Skeletal muscle satellite cell (primary cell): Measurements from ENCODE around the gene PCSK5.

ENCODE experiments used
- H3K27me3 ChIP-seq: 2 replicates; pipeline ENCODE4 v1.7.0; 2013; ENCODE audit warnings: low read length; ENCODE audit not compliant: control insufficient read depth, insufficient read depth
- H3K36me3 ChIP-seq: 2 replicates; pipeline ENCODE4 v1.7.0; 2013; ENCODE audit warnings: mild to moderate bottlenecking, control low read depth, low read length; ENCODE audit not compliant: insufficient read depth
- H3K4me1 ChIP-seq: 2 replicates; pipeline ENCODE4 v1.7.0; 2013; ENCODE audit warnings: low read length; ENCODE audit not compliant: control insufficient read depth, insufficient read depth
- H3K4me2 ChIP-seq: 2 replicates; pipeline ENCODE4 v1.7.0; 2013; ENCODE audit warnings: mild to moderate bottlenecking, low read length
- H3K4me3 ChIP-seq: 2 replicates; pipeline ENCODE4 v1.7.0; 2013; ENCODE audit warnings: low read length
- H3K9ac ChIP-seq: 2 replicates; pipeline ENCODE4 v1.7.0; 2013; ENCODE audit warnings: mild to moderate bottlenecking, low read depth, low read length, moderate library complexity
- H3K9me3 ChIP-seq: replicated peaks from 2 replicates; pipeline ENCODE4 v1.7.0; 2013; ENCODE audit warnings: mild to moderate bottlenecking, control low read depth, low read length

PCSK5 gene

DNA sequence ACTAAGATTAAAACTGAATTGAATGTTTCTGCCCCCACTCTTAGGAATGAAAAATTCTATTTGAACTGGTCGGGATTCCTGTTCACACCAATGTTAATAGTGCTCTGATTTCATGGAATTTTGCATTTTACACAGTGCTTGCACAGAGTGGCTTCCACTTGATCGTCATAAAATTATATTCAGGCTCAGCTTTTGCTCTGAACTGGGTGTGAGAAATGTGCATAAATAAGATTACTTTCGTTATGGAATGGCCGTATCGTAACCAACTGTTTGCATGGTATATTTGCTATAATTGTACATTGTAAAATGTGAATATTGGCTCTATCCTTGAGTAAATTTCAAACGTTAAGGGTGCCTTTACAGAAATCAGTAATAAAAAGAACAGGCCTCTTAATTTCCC, 262.9 kb downstream of the PCSK5 start:
- no peaks in the 10 kb centered on the region for H3K9me3 ChIP-seq
- H3K4me2 ChIP-seq, result no peak overlapping the region
- no peak overlapping the region for H3K9ac ChIP-seq
- no peaks in the 10 kb centered on the region for H3K27me3 ChIP-seq
- H3K4me3 ChIP-seq, result no peak overlapping the region
- H3K36me3 ChIP-seq, result no peaks in the 10 kb centered on the region
- H3K4me1 ChIP-seq, result no peaks in the 10 kb centered on the region

DNA sequence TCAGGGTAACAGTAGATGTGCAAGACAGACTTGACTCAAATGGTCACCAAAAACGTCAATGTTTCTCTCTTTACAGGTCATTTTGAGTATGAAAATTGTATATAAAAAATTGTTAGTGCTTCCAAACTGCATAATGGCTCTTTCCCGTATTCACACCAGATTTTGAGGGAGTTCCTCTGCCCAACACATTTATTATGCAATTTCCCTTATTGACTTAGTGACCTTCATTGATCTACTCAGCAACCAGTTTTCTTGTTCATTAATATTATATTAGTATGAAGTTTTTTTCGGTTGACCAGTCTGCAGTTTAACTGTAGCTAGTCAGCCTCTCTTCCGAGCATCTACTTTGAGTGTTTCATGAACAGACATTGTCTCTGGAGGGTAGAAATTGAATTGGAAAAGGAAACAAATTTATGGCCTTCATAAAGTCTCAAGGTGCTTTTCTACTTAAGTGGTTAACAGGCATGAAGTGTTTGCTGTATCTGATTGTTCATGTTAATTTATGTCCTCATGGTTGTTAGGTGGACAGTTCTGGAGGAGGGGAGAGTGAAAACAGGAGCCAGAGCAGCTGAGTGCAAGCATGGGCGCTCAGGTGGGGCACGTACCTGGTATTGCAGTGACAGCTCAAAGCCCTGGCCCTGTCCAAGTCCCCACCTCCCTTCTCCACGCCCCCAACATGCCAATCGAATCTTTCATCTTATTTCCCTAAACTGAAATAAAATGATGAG, 263.6 kb downstream of the PCSK5 start:
- no peak overlapping the region for H3K4me3 ChIP-seq
- H3K4me2 ChIP-seq, result no peak overlapping the region
- H3K27me3 ChIP-seq, result no peaks in the 10 kb centered on the region
- H3K36me3 ChIP-seq, result no peaks in the 10 kb centered on the region
- no peak overlapping the region for H3K9ac ChIP-seq
- H3K9me3 ChIP-seq, result no peaks in the 10 kb centered on the region
- no peaks in the 10 kb centered on the region for H3K4me1 ChIP-seq

DNA sequence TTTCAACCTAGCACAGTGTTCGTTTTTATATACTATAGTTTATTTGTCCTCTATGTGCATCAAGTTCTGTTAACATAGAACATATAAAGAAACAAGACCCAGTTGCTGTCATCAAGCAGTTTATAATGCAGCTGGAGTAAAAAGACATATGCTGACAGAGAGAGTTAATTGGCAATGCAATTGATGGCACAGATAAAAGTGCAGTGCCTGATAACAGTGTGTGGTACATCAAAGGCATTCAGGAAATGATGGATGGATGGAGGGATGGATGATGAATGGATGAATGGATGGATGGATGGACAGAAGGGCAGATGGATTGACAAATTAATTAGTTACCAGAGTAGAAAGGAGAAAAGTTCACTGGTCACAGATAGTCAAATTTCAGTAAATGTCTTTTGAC, 264.9 kb downstream of the PCSK5 start:
- Histone ChIP-seq H3K9ac (no peak overlapping the region), H3K9me3 (no peaks in the 10 kb centered on the region), H3K4me2 (no peak overlapping the region), H3K4me3 (no peak overlapping the region), H3K36me3 (no peaks in the 10 kb centered on the region), H3K27me3 (no peaks in the 10 kb centered on the region), H3K4me1 (no peaks in the 10 kb centered on the region)

DNA sequence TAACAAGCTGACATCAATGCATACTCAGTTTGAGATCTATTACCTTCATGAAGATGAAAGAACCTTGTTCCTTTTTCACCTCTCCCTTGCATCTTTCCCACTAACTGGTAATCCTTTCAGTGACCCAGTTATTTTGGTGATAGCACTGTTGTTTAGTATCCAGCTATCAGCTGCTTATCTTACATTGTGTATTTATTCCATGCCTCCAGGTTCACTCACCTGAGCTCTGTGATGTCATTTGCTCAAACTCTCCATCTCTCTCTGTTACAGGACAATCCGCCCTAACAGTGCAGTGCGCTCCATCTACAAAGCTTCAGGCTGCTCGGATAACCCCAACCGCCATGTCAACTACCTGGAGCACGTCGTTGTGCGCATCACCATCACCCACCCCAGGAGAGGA, 268.2 kb downstream of the PCSK5 start:
- no peaks in the 10 kb centered on the region for H3K9me3 ChIP-seq
- no peaks in the 10 kb centered on the region for H3K27me3 ChIP-seq
- no peak overlapping the region for H3K4me3 ChIP-seq
- H3K4me2 ChIP-seq, result no peak overlapping the region
- no peak overlapping the region for H3K9ac ChIP-seq
- no peaks in the 10 kb centered on the region for H3K36me3 ChIP-seq
- peaks cover 3% of the 10 kb centered on the region for H3K4me1 ChIP-seq

DNA sequence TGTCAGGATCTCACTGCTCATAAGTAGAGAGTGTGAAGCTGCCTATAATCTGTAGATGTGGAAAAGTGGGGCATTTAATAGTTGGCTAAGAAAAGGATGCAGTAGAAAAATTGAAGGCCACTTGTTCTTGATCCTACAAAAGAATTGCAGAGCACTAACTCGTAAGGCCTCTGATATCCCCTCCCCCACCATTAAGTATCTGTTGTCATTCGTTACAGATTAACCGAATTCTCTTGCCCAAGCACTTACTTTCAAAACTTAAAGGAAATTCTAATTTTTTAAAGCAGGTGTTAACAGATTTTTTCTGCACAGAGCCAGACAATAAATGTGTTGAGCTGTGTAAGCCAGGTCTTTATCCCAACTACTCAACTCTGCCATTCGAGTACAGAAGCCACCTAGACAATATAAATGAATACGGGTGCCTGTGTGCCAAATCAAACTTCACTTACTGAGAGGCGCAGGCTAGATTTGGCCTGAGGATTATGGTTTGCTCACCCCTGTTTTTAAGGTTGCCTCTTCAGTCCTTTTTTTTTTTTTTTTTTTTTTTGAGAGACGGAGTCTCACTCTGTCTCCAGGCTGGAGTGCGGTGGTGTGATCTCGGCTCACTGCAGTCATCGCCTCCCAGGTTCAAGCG, 268.9 kb downstream of the PCSK5 start:
- Histone ChIP-seq H3K9me3 (no peaks in the 10 kb centered on the region), H3K4me1 (peaks cover 3% of the 10 kb centered on the region), H3K27me3 (no peaks in the 10 kb centered on the region), H3K36me3 (no peaks in the 10 kb centered on the region), H3K9ac (no peak overlapping the region), H3K4me2 (no peak overlapping the region), H3K4me3 (no peak overlapping the region)

DNA sequence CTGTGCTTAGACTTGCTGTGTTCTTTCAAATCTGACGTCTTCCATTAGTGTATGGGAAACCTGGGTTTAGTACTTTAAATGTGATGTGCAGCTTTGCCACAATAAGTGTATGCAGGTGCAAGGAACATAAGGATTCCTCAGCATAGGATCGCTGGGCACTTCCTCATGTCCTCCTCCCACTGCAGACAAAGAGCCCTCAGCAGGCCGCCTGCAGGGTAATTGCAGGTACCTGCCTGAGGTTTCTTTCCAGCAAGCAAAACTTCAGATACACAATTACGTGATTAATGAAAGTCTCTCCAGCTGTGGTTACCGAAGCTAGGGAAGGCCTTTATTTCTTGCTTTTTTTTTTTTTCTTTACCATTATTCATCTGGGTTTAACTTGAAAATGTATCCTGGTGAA, 270.6 kb downstream of the PCSK5 start:
- H3K9me3 ChIP-seq, result no peaks in the 10 kb centered on the region
- H3K36me3 ChIP-seq, result no peaks in the 10 kb centered on the region
- no peak overlapping the region for H3K4me3 ChIP-seq

DNA sequence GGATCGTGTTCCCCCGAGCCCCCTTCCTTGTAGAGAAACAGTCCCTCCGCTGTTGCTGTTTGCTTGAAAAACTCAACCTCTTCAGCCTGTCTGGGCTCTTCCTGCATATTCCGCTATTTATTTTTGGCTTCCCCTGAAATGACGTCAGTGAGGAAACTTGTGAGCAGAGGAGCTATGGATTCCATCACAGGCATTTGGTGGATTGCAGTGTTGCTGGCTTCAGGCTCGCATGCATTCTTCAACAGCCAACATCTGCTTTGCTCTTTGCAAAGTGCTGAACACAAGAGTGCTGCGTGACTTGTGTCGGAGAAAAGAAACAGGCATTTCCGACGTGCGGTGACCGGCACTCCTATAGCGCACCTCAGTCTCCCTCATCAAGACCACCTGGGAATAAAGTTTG, 271.1 kb downstream of the PCSK5 start:
- H3K9ac ChIP-seq, result no peak overlapping the region
- H3K4me3 ChIP-seq, result no peak overlapping the region
- H3K36me3 ChIP-seq, result no peaks in the 10 kb centered on the region
- H3K4me2 ChIP-seq, result peak overlapping the region; percentile 18
- no peaks in the 10 kb centered on the region for H3K27me3 ChIP-seq
- no peaks in the 10 kb centered on the region for H3K9me3 ChIP-seq
- H3K4me1 ChIP-seq, result peaks cover 3% of the 10 kb centered on the region

More for the DNA sequence above, 270.6 kb downstream of the PCSK5 start:
- peak overlapping the region; percentile 18 for H3K4me2 ChIP-seq
- peaks cover 3% of the 10 kb centered on the region for H3K4me1 ChIP-seq
- no peaks in the 10 kb centered on the region for H3K27me3 ChIP-seq
- H3K9ac ChIP-seq, result no peak overlapping the region

DNA sequence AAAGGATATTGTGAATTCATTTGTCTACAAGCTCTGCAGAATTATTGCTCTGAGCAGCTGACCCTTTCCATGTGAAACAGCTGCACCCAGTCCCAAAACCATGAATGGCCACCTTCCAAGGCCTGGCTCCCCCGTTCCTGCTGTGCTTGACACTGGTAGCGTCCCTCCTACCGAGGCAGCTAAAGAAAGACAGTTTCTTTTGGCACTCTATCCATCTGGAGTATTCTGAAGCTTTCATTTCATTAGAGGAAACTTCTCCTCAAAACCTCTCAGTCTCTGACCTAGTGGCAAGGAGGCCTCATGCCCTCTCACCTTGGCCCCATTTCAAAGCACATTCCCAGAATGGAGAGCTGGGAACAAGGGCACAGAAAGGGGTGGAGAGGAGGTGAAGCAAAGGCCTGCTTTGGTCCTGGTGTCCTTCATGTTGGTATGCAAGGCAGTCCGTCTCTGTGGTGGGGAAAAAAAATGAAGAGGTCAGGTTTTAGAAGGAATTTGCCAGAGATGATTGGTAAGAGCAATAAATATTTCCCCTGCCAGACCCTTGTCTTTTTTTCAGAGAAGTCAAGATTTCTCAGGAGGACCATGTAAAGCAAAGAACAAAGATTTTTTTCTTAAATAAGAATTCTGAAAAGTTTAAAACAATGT, 271.7 kb downstream of the PCSK5 start:
- H3K4me3 ChIP-seq, result no peak overlapping the region
- no peaks in the 10 kb centered on the region for H3K9me3 ChIP-seq
- H3K36me3 ChIP-seq, result no peaks in the 10 kb centered on the region
- no peak overlapping the region for H3K4me2 ChIP-seq
- no peak overlapping the region for H3K9ac ChIP-seq
- peaks cover 3% of the 10 kb centered on the region for H3K4me1 ChIP-seq
- no peaks in the 10 kb centered on the region for H3K27me3 ChIP-seq

DNA sequence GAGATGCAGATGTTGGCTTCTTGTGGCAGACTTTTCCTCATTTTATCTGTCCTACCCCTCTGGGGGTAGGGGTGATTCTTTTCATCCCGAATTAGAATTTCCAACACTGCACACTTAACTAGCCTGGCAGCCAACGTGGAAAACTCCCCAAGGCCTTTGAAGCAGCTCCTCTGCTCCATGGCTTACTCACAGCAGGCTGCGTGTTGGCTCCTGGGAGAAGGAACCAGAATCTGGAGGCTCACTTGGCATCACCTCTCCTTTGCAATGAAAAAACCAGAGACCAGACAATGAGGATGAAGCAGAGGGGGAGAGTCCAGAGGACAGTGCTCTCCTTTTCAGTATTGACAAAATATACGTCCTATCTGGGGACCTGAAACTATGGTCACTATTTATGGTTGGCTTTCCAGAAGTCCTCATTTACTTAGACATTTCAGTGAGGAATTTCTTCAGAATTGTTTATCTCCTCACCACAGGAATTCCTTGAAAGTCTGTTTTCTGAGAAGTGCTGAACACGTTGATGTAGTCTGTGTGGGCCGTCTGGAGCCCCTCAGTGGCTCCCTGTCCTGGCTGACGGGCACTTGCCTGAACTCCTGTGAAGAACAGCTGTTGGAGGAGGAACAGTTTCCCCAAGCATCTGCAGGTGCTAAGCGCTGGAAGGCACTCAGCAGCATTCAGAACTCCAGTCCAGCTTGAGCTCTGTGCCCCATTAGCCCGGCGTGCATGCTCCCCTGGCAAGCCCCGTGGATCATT, 272.5 kb downstream of the PCSK5 start:
- Histone ChIP-seq H3K4me1 (peaks cover 3% of the 10 kb centered on the region), H3K36me3 (no peaks in the 10 kb centered on the region), H3K9ac (no peak overlapping the region), H3K4me2 (no peak overlapping the region), H3K27me3 (no peaks in the 10 kb centered on the region), H3K9me3 (no peaks in the 10 kb centered on the region), H3K4me3 (no peak overlapping the region)

DNA sequence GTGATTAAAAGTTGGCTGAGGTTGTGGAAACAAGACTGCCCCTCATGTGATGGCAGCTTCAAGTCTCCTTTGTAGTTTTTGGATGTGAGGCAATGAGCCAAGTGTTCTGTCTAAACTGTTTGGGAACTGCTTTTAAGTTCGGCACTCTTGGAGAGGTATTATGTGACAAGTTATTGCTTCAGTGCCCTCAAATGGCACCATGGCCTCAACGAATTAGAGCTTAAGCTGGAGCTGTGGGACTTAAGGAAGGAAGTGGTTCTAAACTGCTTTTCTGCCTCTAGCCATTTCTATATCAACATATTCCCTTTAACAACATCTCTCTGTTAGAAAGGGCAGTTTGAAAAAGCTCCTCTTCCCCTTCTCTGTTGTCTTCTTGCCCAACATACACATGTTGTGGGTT, 276.1 kb downstream of the PCSK5 start:
- no peak overlapping the region for H3K9ac ChIP-seq
- no peak overlapping the region for H3K4me2 ChIP-seq
- no peaks in the 10 kb centered on the region for H3K27me3 ChIP-seq
- H3K4me1 ChIP-seq, result no peaks in the 10 kb centered on the region
- no peaks in the 10 kb centered on the region for H3K36me3 ChIP-seq
- H3K9me3 ChIP-seq, result no peaks in the 10 kb centered on the region
- H3K4me3 ChIP-seq, result no peak overlapping the region

DNA sequence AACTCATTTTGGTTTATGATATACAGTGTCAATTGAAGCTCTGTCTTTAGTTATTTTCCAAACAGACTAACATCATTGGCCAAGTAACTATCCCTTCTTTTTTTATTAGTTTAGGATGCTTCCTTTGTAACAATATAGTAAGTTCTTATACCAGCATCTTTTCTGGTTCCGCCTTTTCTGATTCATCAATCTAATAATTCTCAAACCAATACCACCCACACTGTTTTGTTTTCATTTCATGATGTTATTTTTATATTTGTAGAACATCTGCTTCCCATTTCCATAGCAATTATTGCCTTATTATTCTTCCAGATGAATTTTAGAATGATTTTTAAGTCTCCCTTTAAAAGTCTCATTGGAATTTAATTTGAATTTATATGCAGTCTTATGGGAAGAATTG, 285.7 kb downstream of the PCSK5 start:
- Histone ChIP-seq H3K4me2 (no peak overlapping the region), H3K9me3 (no peaks in the 10 kb centered on the region), H3K4me3 (no peak overlapping the region), H3K27me3 (no peaks in the 10 kb centered on the region), H3K4me1 (peaks cover 9% of the 10 kb centered on the region), H3K36me3 (no peaks in the 10 kb centered on the region), H3K9ac (no peak overlapping the region)
